ENCODE measurements around the gene TRIM7. TPM values are rescaled to one million over a fixed set of nuclear protein-coding genes. Genes with fewer than 3 reads are reported as not detected.
"Not testable (repeated sequence)": the region's sequence is repeated elsewhere in the genome, so short reads cannot be mapped to it uniquely, and the experiment has no call there.

The TRIM7 gene
- polyA plus RNA-seq, 12 donors = 2.3 to 24.0 (median 13.9) TPM; not detected in 1

DNA sequence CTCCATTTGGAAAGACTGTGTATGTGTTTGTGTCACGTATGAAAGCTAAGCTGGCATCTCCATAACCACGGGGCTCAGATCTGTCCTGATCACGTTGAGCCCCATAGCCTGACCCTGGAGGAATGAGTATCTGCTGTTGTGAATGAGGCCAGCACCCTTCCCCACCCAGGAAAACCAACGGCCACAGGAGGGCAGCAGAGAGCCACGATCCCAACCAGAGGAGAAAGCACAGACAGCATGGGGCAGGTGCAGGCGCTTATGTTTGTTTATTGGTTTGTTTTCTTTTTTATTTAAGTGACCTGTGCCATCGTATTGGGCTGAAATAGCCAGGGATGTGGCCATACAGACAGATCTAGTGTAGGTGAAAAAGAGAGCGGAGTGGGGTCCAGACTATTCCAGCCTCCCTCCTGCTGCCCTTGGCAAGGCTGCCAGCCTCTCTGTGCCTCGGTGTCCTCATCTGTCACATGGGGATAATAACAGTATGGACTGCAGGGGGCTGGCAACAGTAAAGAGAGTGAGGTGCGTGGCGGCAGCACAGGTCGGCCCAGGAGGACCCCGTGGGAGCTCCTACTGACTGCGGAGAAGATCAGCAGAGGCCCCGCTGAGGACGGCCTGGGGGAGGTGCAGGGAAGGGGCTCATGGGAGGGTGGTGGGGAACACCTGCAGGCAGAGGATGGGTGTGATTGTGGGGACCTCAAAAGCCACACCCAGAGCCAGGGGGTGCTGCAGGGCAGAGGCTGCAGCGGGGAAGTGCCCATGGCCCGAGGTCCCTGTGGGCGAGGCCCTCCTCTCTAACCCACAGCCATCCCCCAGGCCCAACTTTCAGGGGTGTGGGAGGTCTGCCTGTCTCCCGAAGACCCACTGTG lies 45.5 kb downstream of the TRIM7 start:
- DNase-seq = peak; percentile 83

GRCh38 chr5:181158869-181159268 lies 46.1 kb downstream of the TRIM7 start:
- no peak for DNase-seq

DNA sequence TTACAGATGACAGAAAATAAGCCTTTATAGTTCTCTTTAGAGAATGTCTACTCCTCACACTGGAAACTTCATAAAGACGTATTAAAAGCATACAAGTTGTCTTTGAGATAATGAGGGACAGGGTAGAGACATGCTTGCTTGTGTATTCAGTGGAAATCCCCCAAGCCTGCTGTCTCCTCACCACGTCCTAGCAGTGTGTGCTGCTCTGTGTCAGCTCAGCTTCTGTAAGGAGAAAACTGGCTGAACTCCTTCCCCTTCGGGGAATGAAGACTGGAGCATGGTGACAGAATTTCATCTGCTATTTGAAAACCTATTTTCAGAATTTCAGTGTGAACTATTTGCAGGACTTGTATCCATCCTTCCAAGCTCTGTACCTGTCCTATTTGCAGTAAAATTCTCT lies 48.2 kb downstream of the TRIM7 start:
- DNase-seq = no peak

GRCh38 chr5:181153814-181154213 lies 51.2 kb downstream of the TRIM7 start:
- DNase-seq = no peak

GRCh38 chr5:181152406-181152805 lies 52.6 kb downstream of the TRIM7 start:
- DNase-seq = no peak

GRCh38 chr5:181151146-181151545 lies 53.9 kb downstream of the TRIM7 start:
- no peak for DNase-seq

GRCh38 chr5:181149806-181150733 lies 54.9 kb downstream of the TRIM7 start:
- no peak for DNase-seq

- no peak for DNase-seq
These were observed 55.6 kb downstream of the TRIM7 start for GRCh38 chr5:181149355-181149754.

DNA sequence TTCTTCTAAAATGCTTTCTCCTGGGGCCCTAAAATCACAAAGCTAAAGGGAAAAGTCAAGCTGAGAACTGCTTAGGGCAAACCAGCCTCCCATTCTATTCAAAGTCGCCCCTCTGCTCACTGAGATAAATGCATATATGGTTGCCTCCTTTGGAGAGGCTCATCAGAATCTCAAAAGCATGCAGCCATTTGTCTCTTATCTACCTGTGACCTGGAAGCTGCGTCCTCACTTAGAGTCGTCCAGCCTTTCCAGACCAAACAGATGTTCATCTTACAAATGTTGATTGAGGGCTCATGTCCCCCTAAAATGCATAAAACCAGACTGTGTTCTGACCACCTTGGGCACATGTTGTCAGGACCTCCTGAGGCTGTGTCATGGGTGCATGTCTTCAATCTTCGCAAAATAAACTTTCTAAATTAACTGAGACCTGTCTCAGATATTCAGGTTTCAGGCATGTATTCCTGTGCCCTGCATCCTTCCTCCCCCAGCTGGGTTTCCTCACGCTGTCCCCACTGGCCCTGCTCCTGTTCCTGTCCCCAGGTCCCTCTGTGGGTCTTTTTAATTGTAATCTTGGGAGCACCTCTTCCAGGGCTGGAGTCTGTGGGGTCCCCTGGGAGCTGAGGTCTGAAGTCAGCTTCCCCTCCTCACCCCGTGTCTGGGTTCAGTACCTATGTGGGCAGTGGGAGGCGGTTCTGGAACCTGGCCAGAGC lies 57.9 kb downstream of the TRIM7 start, which contains the start of gene OR2V2:
TSS of gene OR2V2 (plus strand) at position 660 of the 710 bp plus-strand sequence. CDS start 7,357 bp downstream, outside the sequence.
- DNase-seq = not testable (repeated sequence)

GRCh38 chr5:181145133-181145532 lies 59.9 kb downstream of the TRIM7 start:
- DNase-seq = no peak

Other genes with a start within 250 kb of the TRIM7 start
- gene BTNL3, start 216.3 kb downstream of the TRIM7 start, polyA plus RNA-seq (ENCODE audit: insufficient read length in 12 of 12) = 1 to 10 TPM in 1 of 12 donors, under 1 TPM in 3, not detected in 8; 0.07 to 7.2 (median 0.13) TPM
- gene BTNL9, start 164.9 kb downstream of the TRIM7 start, polyA plus RNA-seq (ENCODE audit: insufficient read length in 12 of 12) = 10 to 100 TPM in 8 of 12 donors, 1 to 10 TPM in 3, not detected in 1; 6.2 to 20.8 (median 13.6) TPM
- gene OR2V1, start 74.0 kb downstream of the TRIM7 start, polyA plus RNA-seq (ENCODE audit: insufficient read length in 12 of 12) = not detected
- gene OR2V2, start 57.6 kb downstream of the TRIM7 start, polyA plus RNA-seq (ENCODE audit: insufficient read length in 12 of 12) = under 1 TPM in 2 of 12 donors, not detected in 10; 0.04 to 0.07 TPM
- gene TRIM41, start 18.1 kb upstream of the TRIM7 start, polyA plus RNA-seq (ENCODE audit: insufficient read length in 12 of 12) = 10 to 100 TPM in 11 of 12 donors, not detected in 1; 13.1 to 23.2 (median 16.6) TPM
- gene RACK1, start 38.7 kb upstream of the TRIM7 start, polyA plus RNA-seq (ENCODE audit: insufficient read length in 12 of 12) = 1,000 to 10,000 TPM in 11 of 12 donors, 100 to 1,000 TPM in 1; 840 to 3,401 (median 2,996) TPM
- 10 to 100 TPM in 8 of 12 donors, 1 to 10 TPM in 3, not detected in 1; 9.1 to 30.5 (median 20.4) TPM for gene TRIM52, start 55.9 kb upstream of the TRIM7 start, polyA plus RNA-seq (ENCODE audit: insufficient read length in 12 of 12)
- not detected for gene OR4F3, start 162.1 kb upstream of the TRIM7 start, polyA plus RNA-seq (ENCODE audit: insufficient read length in 12 of 12)

All from muscle of arm (tissue), 12 donors.